Epithelial cell of esophagus (primary cell): ENCODE measurements around the gene C5orf22.

Experiments
- DNase-seq: peaks from one replicate; pipeline ENCODE4 v3.0.0; 2010; ENCODE audit warnings: low read depth
- H3K4me3 ChIP-seq: 2 replicates; pipeline ENCODE4 v1.5.1; 2011; ENCODE audit warnings: mild to moderate bottlenecking, low read length, control low read depth
- CTCF ChIP-seq: IDR thresholded peaks from 2 replicates; pipeline ENCODE4 v1.5.1; 2011; ENCODE audit warnings: low read depth, mild to moderate bottlenecking, low read length, control low read depth, inconsistent platforms; ENCODE audit not compliant: insufficient read depth; ENCODE audit errors: missing control alignments

The C5orf22 gene

GRCh38 chr5:31531888-31532547, at the start of gene C5orf22, which contains the start of gene DROSHA:
Gene C5orf22, plus strand, starts transcription at chr5:31532301. Its CDS starts 92 bp downstream, at chr5:31532393.
Gene DROSHA, minus strand, starts transcription at chr5:31532093. Its CDS starts 3,034 bp downstream, at chr5:31529059.
- H3K4me3 ChIP-seq: peak within 1 kb of the TSS; percentile 98
- peak; percentile 98 for DNase-seq
- no peak for TF ChIP-seq CTCF

- no peak for DNase-seq
- TF ChIP-seq CTCF: no peak
- no peak overlapping the region for H3K4me3 ChIP-seq
Observed at GRCh38 chr5:31485376-31486207, 46.5 kb upstream of the C5orf22 start.

- no peak for TF ChIP-seq CTCF
- H3K4me3 ChIP-seq: no peak overlapping the region
- DNase-seq: no peak
Observed at GRCh38 chr5:31486441-31486840, 45.7 kb upstream of the C5orf22 start.

- H3K4me3 ChIP-seq: no peak overlapping the region
- TF ChIP-seq CTCF: no peak
- DNase-seq: no peak
Observed at GRCh38 chr5:31487506-31487905, 44.6 kb upstream of the C5orf22 start.

- no peak for TF ChIP-seq CTCF
- DNase-seq: peak; percentile 26
- H3K4me3 ChIP-seq: no peak overlapping the region
Observed at GRCh38 chr5:31492869-31493268, 39.2 kb upstream of the C5orf22 start.

GRCh38 chr5:31495336-31495735, 36.8 kb upstream of the C5orf22 start:
- no peak for TF ChIP-seq CTCF
- no peak overlapping the region for H3K4me3 ChIP-seq
- no peak for DNase-seq
